LoVo (cell line): ENCODE measurements around the gene CCIN.
"Not testable (repeated sequence)": the region's sequence is repeated elsewhere in the genome, so short reads cannot be mapped to it uniquely, and the experiment has no call there.

Experiments used
- DNase-seq: peaks from one replicate; pipeline ENCODE4 v3.0.0-alpha.2; 2016; ENCODE audit warnings: low spot score

CCIN gene

GRCh38 chr9:36158917-36159316, 10.3 kb upstream of the CCIN start:
- DNase-seq: no peak

DNA sequence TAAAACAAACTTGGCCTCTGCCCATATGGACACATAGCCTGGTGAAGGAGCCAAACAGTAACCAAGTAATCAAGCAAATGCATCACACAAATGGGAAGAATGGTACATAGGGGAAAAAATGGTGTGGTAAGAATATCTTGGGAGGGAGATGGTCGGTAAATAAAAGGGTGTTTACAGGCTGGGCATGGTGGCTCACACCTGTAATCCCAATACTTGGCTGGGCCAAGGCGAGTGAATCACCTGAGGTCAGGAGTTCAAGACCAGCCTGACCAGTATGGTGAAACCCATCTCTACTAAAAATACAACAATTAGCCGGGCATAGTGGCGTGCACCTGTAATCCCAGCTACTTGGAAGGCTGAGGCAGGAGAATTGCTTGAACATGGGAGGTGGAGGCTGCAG, 9.7 kb upstream of the CCIN start:
- DNase-seq: not testable (repeated sequence)

GRCh38 chr9:36160126-36160525, 9.1 kb upstream of the CCIN start:
- DNase-seq: not testable (repeated sequence)

- DNase-seq: no peak
Measured at GRCh38 chr9:36161187-36161586, 8.0 kb upstream of the CCIN start.

- DNase-seq: no peak
Measured at GRCh38 chr9:36162211-36162738, 6.9 kb upstream of the CCIN start.

GRCh38 chr9:36163049-36163785, 6.0 kb upstream of the CCIN start:
- no peak for DNase-seq

GRCh38 chr9:36163786-36164170, 5.4 kb upstream of the CCIN start:
- no peak for DNase-seq

- no peak for DNase-seq
Measured at GRCh38 chr9:36164372-36164771, 4.8 kb upstream of the CCIN start.

- no peak for DNase-seq
Measured at GRCh38 chr9:36164989-36165388, 4.2 kb upstream of the CCIN start.

DNA sequence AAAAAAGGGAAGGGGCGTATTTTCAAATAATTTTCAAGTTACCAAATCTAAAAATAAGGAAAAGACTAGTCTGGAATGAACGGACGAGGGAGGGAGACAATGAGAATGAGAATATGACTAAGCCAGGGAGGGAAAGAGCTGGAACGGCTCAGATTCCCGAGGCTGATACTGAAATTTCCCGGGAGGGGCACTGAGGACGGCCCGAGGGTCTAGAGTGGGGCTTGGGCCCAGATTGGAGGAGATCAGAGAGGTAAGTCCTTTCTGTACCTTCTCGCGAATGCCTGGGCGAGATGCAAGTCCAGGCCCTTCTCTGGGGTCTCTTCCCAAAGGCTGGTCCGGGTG, 3.4 kb upstream of the CCIN start:
- no peak for DNase-seq

DNA sequence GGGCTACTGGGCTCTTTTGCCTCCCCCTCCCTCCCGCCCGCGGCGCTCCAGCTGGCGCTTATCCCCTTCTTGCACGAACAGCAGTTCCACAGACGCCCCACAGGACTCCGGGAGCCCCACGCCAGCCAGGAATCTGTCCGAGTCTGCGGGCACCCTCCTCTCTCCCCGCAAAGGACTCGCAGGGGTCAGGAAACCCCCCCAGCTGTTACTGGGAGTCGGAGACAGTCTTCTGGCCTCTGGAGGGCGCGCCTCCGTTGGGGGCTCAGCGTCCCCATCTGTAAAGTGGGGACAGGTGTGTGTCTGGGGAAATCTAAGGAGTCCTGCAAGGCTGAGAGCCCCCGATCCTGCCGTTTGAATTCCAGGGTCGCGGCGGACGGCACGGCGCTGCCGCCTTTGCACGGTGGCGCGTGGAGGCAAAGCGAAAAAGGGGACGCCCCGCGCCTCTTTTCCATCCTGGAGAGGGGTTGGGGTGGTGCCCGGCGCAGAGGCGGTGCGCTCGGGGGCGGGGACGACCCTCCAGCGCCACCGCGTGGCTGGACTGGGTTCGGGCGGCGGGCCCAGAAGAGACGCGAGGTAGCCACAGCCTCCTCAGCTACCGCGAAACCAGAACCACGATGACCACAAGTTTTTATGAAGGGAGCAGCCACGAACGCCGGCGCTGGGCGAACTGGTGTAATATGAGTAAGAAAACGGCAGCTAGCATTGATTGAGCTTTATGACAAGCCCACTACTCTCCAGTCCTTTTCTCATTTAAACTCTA, 2.8 kb upstream of the CCIN start:
- peak; percentile 82 for DNase-seq

DNA sequence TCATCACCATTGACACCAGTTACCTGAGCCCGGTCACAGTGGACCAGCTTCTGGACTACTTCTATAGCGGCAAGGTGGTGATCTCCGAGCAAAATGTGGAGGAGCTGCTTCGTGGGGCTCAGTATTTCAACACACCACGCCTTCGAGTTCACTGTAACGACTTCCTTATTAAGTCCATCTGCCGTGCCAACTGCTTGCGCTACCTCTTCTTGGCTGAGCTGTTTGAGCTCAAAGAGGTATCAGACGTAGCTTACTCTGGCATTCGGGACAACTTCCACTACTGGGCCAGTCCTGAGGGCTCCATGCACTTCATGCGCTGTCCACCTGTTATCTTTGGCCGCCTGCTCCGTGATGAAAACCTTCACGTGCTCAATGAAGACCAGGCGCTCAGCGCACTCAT, 520 bp downstream of the CCIN start:
- DNase-seq: no peak

- no peak for DNase-seq
Measured at GRCh38 chr9:36170531-36170930, 1.3 kb downstream of the CCIN start.

DNA sequence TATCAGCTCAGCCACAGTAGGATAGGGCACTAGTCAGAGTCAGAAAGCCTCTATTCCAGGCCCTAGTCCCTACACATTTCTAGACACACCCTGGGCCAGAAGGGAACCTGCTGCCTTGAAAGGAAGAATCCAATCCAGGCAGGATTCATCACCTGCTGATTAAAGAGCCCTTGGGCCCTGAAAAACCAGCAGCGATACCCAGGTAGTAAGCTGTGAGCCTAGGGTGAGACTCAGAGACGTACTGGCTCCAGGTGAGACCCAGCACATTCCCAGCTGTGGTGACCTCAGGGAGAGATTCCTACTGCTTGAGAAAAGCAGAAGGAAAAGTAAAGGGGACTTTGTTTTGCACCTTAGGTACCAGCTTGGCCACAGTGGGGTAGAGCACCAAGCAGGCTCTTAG, 4.7 kb downstream of the CCIN start:
- DNase-seq: no peak

DNA sequence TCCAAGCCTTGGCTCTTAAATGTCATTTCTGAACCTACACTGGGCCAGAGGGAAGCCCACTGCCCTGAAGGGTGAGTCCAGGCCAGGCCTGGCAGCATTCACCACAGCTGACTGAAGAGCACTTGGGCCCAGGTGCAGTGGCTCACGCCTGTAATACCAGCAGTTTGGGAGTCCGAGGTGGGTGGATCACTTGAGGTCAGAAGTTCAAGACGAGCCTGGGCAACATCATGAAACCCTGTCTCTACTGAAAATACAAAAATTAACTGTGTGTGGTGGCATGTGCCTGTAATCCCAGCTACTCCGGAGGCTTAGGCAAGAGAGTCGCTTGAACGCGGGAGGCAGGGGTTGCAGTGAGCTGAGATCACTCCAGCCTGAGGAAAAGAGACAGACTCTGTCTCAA, 5.1 kb downstream of the CCIN start:
- no peak for DNase-seq

DNA sequence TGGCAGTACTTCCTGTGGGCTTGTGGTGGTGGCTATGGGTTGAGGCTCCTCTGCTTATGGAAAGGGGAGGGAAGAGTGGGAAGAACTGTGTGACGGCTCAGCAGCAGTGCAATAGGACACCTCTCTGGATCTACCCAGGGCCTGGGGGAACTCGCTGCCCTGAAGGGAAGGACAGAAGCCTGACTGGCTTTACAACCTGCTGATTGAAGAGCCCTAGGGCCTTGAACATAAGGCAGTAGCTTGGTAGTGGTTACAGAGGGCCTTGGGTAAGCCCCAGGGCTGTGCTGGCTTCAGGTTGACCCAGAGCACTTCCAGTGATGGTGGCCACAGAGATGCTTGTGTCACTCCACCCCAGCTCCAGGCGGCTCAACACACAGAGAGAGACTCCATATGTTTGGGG, 5.5 kb downstream of the CCIN start:
- DNase-seq: no peak

GRCh38 chr9:36175209-36175608, 6.0 kb downstream of the CCIN start:
- not testable (repeated sequence) for DNase-seq

DNA sequence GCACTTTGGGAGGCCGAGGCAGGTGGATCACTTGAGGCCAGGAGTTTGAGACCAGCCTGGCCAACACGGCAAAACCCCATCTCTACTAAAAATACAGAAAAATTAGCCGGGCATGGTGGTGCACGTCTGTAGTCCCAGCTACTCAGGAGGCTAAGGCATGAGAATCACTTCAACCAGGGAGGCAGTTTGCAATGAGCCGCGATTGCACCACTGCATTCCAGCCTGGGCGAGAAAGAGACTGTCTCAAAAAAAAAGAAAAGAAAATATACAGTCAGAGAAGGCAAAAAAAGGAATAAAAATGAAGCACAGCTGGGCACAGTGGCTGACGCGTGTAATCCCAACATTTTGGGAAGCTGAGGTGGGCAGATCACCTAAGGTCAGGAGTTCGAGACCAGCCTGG, 7.3 kb downstream of the CCIN start:
- DNase-seq: not testable (repeated sequence)

DNA sequence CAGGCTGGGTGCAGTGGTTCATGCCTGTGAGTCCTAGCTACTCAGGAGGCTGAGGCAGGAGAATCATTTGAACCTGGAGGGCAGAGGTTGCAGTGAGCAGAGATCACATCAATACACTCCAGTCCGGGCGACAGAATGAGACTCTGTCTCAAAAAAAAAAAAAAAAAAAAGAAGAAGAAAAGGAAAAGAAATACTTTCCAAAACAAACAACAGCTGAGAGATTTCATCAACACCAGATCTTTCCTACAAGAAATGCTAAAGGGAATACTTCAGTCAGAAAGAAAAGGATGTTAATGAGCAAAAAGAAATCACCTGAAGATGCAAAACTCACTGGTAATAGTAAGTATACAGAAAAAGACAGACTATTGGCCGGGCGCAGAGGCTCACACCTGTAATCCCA, 8.4 kb downstream of the CCIN start:
- no peak for DNase-seq

GRCh38 chr9:36180243-36180642, 11.1 kb downstream of the CCIN start:
- DNase-seq: not testable (repeated sequence)

DNA sequence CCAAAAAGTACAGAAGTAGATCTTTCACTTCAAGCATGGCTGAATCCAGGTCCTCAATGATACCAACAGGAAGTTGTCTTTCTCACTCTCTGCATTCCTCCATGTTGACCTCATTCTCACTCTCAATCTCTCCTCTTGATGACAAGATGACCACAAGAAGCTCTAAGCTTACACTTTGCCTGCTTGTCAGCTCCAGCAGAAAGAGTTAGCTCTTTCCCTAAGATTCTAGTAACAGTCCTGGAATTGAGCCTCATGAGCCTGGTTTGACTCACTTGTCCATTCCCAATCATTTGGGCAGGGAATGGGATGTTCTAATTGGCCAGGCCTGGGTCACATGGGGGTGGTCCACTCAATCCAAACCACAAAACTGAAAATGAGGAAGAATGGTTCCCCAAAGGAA, 18.2 kb downstream of the CCIN start:
- DNase-seq: no peak

GRCh38 chr9:36188212-36188611, 19.0 kb downstream of the CCIN start:
- no peak for DNase-seq

GRCh38 chr9:36189976-36190375, 20.8 kb downstream of the CCIN start:
- DNase-seq: peak; percentile 52
